ENCODE data around the gene SLC10A3.

The SLC10A3 gene

DNA sequence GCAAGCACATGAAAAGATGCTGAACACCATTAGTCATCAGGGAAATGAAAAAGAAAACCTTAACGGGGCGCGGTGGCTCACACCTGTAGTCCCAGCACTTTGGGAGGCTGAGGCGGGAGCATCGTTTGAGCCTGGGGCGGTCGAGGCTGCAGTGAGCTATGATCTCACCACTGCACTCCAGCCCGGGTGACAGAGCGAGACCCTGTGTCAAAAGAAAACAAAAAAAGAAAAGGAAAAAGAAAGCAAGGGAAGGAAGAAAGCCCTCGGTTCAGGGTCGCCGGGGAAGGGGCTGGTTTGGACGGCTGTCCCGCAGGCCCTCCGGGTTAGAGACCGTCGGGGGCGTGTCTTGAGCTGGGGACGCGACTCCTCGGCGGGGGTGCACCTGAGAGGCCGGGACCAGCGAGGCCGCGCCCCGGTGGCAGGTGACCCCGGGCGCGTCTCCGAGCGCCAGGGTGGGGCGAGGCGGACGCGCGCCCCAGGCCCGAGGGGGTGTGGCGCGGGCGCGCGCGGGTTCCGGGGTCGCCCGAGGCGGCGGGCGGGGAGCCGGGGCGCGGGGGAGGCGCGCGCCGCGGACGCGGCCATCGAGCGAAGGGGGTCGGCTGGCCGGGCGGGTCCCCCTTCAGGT is 32.8 kb downstream of the SLC10A3 start:
- no peak for TF ChIP-seq CTCF (conservative IDR thresholded peaks at IDR 0.05; ENCODE audit: low read depth, low read length)
- peak overlapping the region; percentile 70 for H3K4me3 ChIP-seq (ENCODE audit: low read depth, low read length)
- no peak for DNase-seq (ENCODE audit: low read depth)

DNA sequence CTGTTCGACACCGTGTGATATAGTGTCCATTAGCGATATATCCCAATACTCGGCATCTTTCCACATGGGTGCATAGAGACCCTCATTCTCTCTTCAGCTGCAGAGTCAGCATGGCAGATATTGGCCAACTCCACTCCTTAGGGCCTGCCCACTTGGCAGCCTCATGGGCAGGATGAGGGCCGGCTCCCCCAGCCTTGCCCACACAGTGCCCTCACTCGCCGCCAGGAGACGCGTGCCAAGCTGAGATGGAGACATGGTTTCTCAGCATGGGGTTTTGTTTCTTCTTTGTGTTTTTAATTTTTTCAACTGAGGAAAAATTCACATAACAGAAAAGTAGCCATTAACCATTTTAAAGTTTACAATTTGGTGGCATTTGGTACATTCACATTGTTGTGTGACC is 37.6 kb downstream of the SLC10A3 start:
- H3K4me3 ChIP-seq (ENCODE audit: low read depth, low read length) = no peak overlapping the region
- TF ChIP-seq CTCF (conservative IDR thresholded peaks at IDR 0.05; ENCODE audit: low read depth, low read length) = no peak
- DNase-seq (ENCODE audit: low read depth) = no peak

DNA sequence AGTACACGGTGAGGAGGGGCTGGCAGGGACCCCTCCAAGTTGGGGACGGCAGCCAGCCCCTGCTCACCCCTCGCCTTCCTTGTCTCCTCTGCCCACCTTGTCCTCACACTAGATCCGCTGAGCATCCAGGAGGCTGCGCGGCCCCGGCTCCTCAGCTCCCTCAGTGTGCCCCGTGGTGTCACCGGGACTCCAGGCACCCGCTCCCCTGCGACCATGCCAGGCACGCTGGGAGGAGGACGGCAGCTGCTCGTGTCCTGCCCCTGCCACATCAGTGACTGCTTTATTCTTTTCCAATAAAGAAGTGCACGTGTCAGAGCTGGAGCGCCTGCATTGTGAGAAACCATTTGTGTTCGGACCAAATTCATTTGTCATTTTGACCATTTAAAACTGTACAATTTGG is 40.1 kb downstream of the SLC10A3 start:
- DNase-seq (ENCODE audit: low read depth) = no peak
- TF ChIP-seq CTCF (conservative IDR thresholded peaks at IDR 0.05; ENCODE audit: low read depth, low read length) = no peak
- no peak overlapping the region for H3K4me3 ChIP-seq (ENCODE audit: low read depth, low read length)

DNA sequence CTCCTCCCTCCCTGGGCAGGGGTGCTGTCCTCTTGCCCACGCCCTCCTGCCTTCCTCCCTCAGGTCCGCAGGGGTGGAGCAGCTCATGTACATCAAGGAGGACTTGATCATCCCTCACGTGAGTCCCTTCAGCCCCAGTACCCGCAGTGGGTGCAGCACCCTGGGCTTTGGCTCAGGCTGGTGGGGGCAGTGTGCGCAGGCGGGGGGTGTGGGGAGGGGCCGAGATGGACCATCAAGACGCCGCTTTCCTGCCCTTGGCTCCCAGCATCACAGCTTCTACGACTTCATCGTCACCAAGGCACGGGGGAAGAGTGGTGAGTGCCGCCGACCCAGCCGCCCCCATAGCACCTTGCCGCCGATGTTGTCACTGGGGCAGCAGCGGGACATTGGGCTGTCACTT is 40.8 kb downstream of the SLC10A3 start:
- H3K4me3 ChIP-seq (ENCODE audit: low read depth, low read length) = no peak overlapping the region
- no peak for TF ChIP-seq CTCF (conservative IDR thresholded peaks at IDR 0.05; ENCODE audit: low read depth, low read length)
- DNase-seq (ENCODE audit: low read depth) = no peak

DNA sequence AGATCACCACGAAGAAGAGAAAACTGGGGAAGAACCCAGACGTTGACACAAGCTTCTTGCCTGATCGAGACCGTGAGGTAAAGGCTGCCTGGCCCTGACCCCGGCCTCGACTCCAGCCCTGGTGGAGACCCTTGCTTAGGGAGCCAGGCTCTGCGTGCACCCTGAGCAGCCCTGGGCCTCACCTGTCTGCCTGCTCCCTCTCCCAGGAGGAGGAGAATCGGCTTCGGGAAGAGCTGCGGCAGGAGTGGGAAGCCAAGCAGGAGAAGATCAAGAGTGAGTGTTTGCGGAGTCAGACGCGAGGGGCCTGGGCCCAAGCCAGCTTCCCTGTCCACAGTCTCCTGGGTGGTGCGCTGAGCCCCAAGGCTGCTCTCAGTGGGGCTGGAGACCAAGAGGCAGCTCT is 41.9 kb downstream of the SLC10A3 start:
- no peak overlapping the region for H3K4me3 ChIP-seq (ENCODE audit: low read depth, low read length)
- DNase-seq (ENCODE audit: low read depth) = no peak
- no peak for TF ChIP-seq CTCF (conservative IDR thresholded peaks at IDR 0.05; ENCODE audit: low read depth, low read length)

DNA sequence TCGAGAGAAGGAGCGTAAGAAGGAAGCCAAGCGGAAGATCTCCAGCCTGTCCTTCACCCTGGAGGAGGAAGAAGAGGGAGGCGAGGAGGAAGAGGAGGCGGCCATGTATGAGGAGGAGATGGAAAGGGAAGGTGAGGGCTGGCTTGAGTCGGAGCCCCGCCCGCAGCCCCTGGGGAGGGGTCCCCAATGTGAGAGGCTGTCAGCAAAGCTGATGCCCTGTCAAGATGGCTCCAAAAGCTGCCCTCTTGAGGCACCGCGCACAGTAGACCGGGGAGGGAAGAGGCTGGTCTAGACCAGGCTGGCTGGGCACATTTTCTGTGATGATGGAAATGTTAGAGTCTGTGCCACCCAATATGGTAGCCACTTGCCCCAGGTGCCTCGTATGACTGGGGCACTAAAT is 44.0 kb downstream of the SLC10A3 start:
- DNase-seq (ENCODE audit: low read depth) = no peak
- TF ChIP-seq CTCF (conservative IDR thresholded peaks at IDR 0.05; ENCODE audit: low read depth, low read length) = no peak
- no peak overlapping the region for H3K4me3 ChIP-seq (ENCODE audit: low read depth, low read length)

DNA sequence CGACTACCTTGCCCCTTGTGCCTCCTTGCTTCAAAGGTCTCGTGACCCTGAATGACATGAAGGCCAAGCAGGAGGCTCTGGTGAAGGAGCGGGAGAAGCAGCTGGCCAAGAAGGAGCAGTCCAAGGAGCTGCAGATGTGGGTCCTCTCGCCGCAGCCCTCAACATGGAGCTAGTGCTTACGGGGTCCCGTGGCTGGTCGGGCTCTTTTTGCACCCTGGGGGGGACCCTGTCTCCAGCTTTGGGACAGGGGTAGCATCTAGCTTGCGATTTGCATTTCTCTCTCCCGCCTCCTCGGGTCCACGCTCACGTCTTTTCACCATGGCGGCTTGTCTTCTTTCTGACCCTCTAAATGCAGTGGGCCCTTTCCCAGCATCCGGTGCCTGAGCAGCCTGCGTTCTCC is 44.7 kb downstream of the SLC10A3 start:
- no peak for DNase-seq (ENCODE audit: low read depth)
- no peak overlapping the region for H3K4me3 ChIP-seq (ENCODE audit: low read depth, low read length)
- TF ChIP-seq CTCF (conservative IDR thresholded peaks at IDR 0.05; ENCODE audit: low read depth, low read length) = no peak

Measured in choroid plexus epithelial cell (primary cell).